ENCODE measurements around the gene MBD6.

Gene MBD6

GRCh38 chr12:57496822-57497221, 25.8 kb upstream of the MBD6 start:
- no peak for DNase-seq
- Histone ChIP-seq H4K20me1 (ENCODE audit: insufficient read depth, low read length) (no peaks in the 10 kb centered on the region), H2AFZ (ENCODE audit: low read length) (no peak overlapping the region), H3F3A (ENCODE audit: insufficient read depth, low read length) (no peaks in the 10 kb centered on the region), H3K36me3 (replicated peaks; ENCODE audit: insufficient read depth, low read length) (peaks cover 14% of the 10 kb centered on the region), H3K27ac (ENCODE audit: low read length) (no peak overlapping the region), H3K9ac (ENCODE audit: low read length) (no peak overlapping the region), H3K4me2 (ENCODE audit: low read depth, low read length) (no peak overlapping the region), H3K9me3 (replicated peaks; ENCODE audit: insufficient read depth, low read length) (no peaks in the 10 kb centered on the region), H3K4me3 (ENCODE audit: low read length) (no peak overlapping the region), H3K9me2 (replicated peaks; ENCODE audit: insufficient read depth, low read length) (no peaks in the 10 kb centered on the region), H3K4me1 (ENCODE audit: low read length) (no peaks in the 10 kb centered on the region), H3K27me3 (replicated peaks; ENCODE audit: insufficient read depth, low read length) (no peaks in the 10 kb centered on the region), H3K79me2 (ENCODE audit: low read length) (peaks cover 5% of the 10 kb centered on the region)
- no peak for TF ChIP-seq EZH2 (optimal IDR thresholded peaks at IDR 0.05; ENCODE audit: low read depth, low read length)

- TF ChIP-seq EZH2phosphoT487 (IDR thresholded peaks at IDR 0.05; ENCODE audit: low read length) (no peak), CTCF (IDR thresholded peaks at IDR 0.05; ENCODE audit: low read length) (no peak), EZH2 (optimal IDR thresholded peaks at IDR 0.05; ENCODE audit: low read depth, low read length) (no peak)
- Histone ChIP-seq H3K27me3 (replicated peaks; ENCODE audit: insufficient read depth, low read length) (no peaks in the 10 kb centered on the region), H3K27ac (ENCODE audit: low read length) (no peak overlapping the region), H3K4me2 (ENCODE audit: low read depth, low read length) (no peak overlapping the region), H3K4me3 (ENCODE audit: low read length) (no peak overlapping the region), H3K9me3 (replicated peaks; ENCODE audit: insufficient read depth, low read length) (no peaks in the 10 kb centered on the region), H3K9me2 (replicated peaks; ENCODE audit: insufficient read depth, low read length) (no peaks in the 10 kb centered on the region), H3K36me3 (replicated peaks; ENCODE audit: insufficient read depth, low read length) (peaks cover 14% of the 10 kb centered on the region), H3K9ac (ENCODE audit: low read length) (no peak overlapping the region), H3K79me2 (ENCODE audit: low read length) (peaks cover 10% of the 10 kb centered on the region), H3F3A (ENCODE audit: insufficient read depth, low read length) (no peaks in the 10 kb centered on the region), H3K4me1 (ENCODE audit: low read length) (no peaks in the 10 kb centered on the region), H2AFZ (ENCODE audit: low read length) (no peak overlapping the region), H4K20me1 (ENCODE audit: insufficient read depth, low read length) (no peaks in the 10 kb centered on the region)
- no peak for DNase-seq
Measured at GRCh38 chr12:57497223-57498131, 25.1 kb upstream of the MBD6 start.

- no peaks in the 10 kb centered on the region for H3K27me3 ChIP-seq (replicated peaks; ENCODE audit: insufficient read depth, low read length)
- no peaks in the 10 kb centered on the region for H3K4me1 ChIP-seq (ENCODE audit: low read length)
- TF ChIP-seq EZH2phosphoT487 (IDR thresholded peaks at IDR 0.05; ENCODE audit: low read length) (no peak), EZH2 (optimal IDR thresholded peaks at IDR 0.05; ENCODE audit: low read depth, low read length) (no peak), CTCF (IDR thresholded peaks at IDR 0.05; ENCODE audit: low read length) (no peak)
- no peaks in the 10 kb centered on the region for H3K9me2 ChIP-seq (replicated peaks; ENCODE audit: insufficient read depth, low read length)
- no peaks in the 10 kb centered on the region for H4K20me1 ChIP-seq (ENCODE audit: insufficient read depth, low read length)
- H3K4me3 ChIP-seq (ENCODE audit: low read length) = no peak overlapping the region
- no peak overlapping the region for H3K4me2 ChIP-seq (ENCODE audit: low read depth, low read length)
- no peak for DNase-seq
- peaks cover 14% of the 10 kb centered on the region for H3K36me3 ChIP-seq (replicated peaks; ENCODE audit: insufficient read depth, low read length)
- H3K9me3 ChIP-seq (replicated peaks; ENCODE audit: insufficient read depth, low read length) = no peaks in the 10 kb centered on the region
- H2AFZ ChIP-seq (ENCODE audit: low read length) = no peak overlapping the region
- no peaks in the 10 kb centered on the region for H3F3A ChIP-seq (ENCODE audit: insufficient read depth, low read length)
- H3K9ac ChIP-seq (ENCODE audit: low read length) = no peak overlapping the region
- H3K79me2 ChIP-seq (ENCODE audit: low read length) = peaks cover 10% of the 10 kb centered on the region
- no peak overlapping the region for H3K27ac ChIP-seq (ENCODE audit: low read length)
Measured at GRCh38 chr12:57498132-57498502, 24.5 kb upstream of the MBD6 start.

GRCh38 chr12:57498571-57498970, 24.1 kb upstream of the MBD6 start:
- H3K36me3 ChIP-seq (replicated peaks; ENCODE audit: insufficient read depth, low read length) = peaks cover 14% of the 10 kb centered on the region

More at GRCh38 chr12:57498571-57498970, 24.1 kb upstream of the MBD6 start:
- no peak overlapping the region for H3K4me3 ChIP-seq (ENCODE audit: low read length)
- no peak for DNase-seq
- H3K9me2 ChIP-seq (replicated peaks; ENCODE audit: insufficient read depth, low read length) = no peaks in the 10 kb centered on the region
- H3K9ac ChIP-seq (ENCODE audit: low read length) = no peak overlapping the region
- H3F3A ChIP-seq (ENCODE audit: insufficient read depth, low read length) = no peaks in the 10 kb centered on the region
- no peak overlapping the region for H3K27ac ChIP-seq (ENCODE audit: low read length)
- peaks cover 10% of the 10 kb centered on the region for H3K79me2 ChIP-seq (ENCODE audit: low read length)
- no peak overlapping the region for H2AFZ ChIP-seq (ENCODE audit: low read length)
- no peak overlapping the region for H3K4me2 ChIP-seq (ENCODE audit: low read depth, low read length)
- H3K9me3 ChIP-seq (replicated peaks; ENCODE audit: insufficient read depth, low read length) = no peaks in the 10 kb centered on the region
- TF ChIP-seq EZH2 (optimal IDR thresholded peaks at IDR 0.05; ENCODE audit: low read depth, low read length) (no peak), EZH2phosphoT487 (IDR thresholded peaks at IDR 0.05; ENCODE audit: low read length) (no peak), CTCF (IDR thresholded peaks at IDR 0.05; ENCODE audit: low read length) (no peak)
- no peaks in the 10 kb centered on the region for H3K27me3 ChIP-seq (replicated peaks; ENCODE audit: insufficient read depth, low read length)
- H3K4me1 ChIP-seq (ENCODE audit: low read length) = no peaks in the 10 kb centered on the region
- no peaks in the 10 kb centered on the region for H4K20me1 ChIP-seq (ENCODE audit: insufficient read depth, low read length)

All from MM.1S (cell line).